SU-DHL-6 (cell line): ENCODE measurements around the gene EFNB2.

Source experiments
- H2AFZ ChIP-seq: fragments of 200-600 bp; sonication (generic); 2 replicates; pipeline ENCODE4 v1.6.1; 2014; ENCODE audit warnings: low read depth, mild to moderate bottlenecking, moderate library complexity, mixed read lengths, antibody characterized with exemption, low read length; ENCODE audit not compliant: severe bottlenecking
- H3F3A ChIP-seq: fragments of 200-600 bp; shearing (Covaris generic); 2 replicates; pipeline ENCODE4 v1.6.0; 2016; ENCODE audit warnings: antibody characterized with exemption, mild to moderate bottlenecking; ENCODE audit not compliant: insufficient read depth
- H3K27ac ChIP-seq: fragments of 200-600 bp; sonication (generic); 2 replicates; pipeline ENCODE4 v1.5.1; 2016; ENCODE audit warnings: low read depth, mild to moderate bottlenecking, low read length, moderate library complexity, mixed read lengths
- H3K27me3 ChIP-seq: fragments of 200-600 bp; sonication (generic), shearing (Covaris generic); 2 replicates; pipeline ENCODE4 v1.6.0; 2014; ENCODE audit warnings: mild to moderate bottlenecking, low read length
- H3K36me3 ChIP-seq: fragments of 200-600 bp; sonication (generic); 2 replicates; pipeline ENCODE4 v1.6.1; 2014; ENCODE audit warnings: mild to moderate bottlenecking, low read length, mixed read lengths
- H3K4me2 ChIP-seq: fragments of 300-600, 200-600 bp; shearing (Covaris generic), sonication (generic); 2 replicates; pipeline ENCODE4 v1.6.0; 2014; ENCODE audit warnings: low read length, low read depth, mild to moderate bottlenecking; ENCODE audit not compliant: poor library complexity, severe bottlenecking
- H3K4me3 ChIP-seq: fragments of 200-600 bp; sonication (generic); 2 replicates; pipeline ENCODE4 v1.5.1; 2014; ENCODE audit warnings: antibody characterized with exemption, low read length, mild to moderate bottlenecking, mixed read lengths; ENCODE audit not compliant: insufficient read depth, poor library complexity, severe bottlenecking
- H3K79me2 ChIP-seq: fragments of 200-600 bp; sonication (generic); 2 replicates; pipeline ENCODE4 v1.6.1; 2014; ENCODE audit warnings: mild to moderate bottlenecking, low read length, moderate library complexity; ENCODE audit not compliant: insufficient read depth
- H3K9ac ChIP-seq: fragments of 200-600 bp; sonication (generic); 2 replicates; pipeline ENCODE4 v1.7.0; 2014; ENCODE audit warnings: mild to moderate bottlenecking, low read length
- H3K9me2 ChIP-seq: fragments of 200-600 bp; sonication (generic); replicated peaks from 2 replicates; pipeline ENCODE4 v1.6.1; 2014; ENCODE audit warnings: low read length; ENCODE audit not compliant: insufficient read depth
- H3K9me3 ChIP-seq: fragments of 200-600 bp; sonication (generic); 2 replicates; pipeline ENCODE4 v1.6.1; 2014; ENCODE audit warnings: low read length, mixed read lengths; ENCODE audit not compliant: insufficient read depth
- H4K20me1 ChIP-seq: fragments of 200-600 bp; sonication (generic); 2 replicates; pipeline ENCODE4 v1.6.1; 2014; ENCODE audit warnings: low read depth, mild to moderate bottlenecking, antibody characterized with exemption, low read length, moderate library complexity, mixed read lengths
- EZH2phosphoT487 ChIP-seq: fragments of 200-600 bp; sonication (generic), shearing (Covaris generic); conservative IDR thresholded peaks from 2 replicates; pipeline ENCODE4 v1.6.1; 2018; ENCODE audit warnings: mild to moderate bottlenecking, antibody characterized with exemption, low read length, moderate library complexity, mixed read lengths
- TF ChIP-seq, protein P1 (sequence below): fragments of 200-600 bp; sonication (generic); IDR thresholded peaks from one replicate; pipeline ENCODE4 v1.5.1; 2017; ENCODE audit warnings: antibody characterized with exemption, mild to moderate bottlenecking, low read length, moderate library complexity; ENCODE audit not compliant: insufficient read depth, poor library complexity, severe bottlenecking

The EFNB2 gene

DNA sequence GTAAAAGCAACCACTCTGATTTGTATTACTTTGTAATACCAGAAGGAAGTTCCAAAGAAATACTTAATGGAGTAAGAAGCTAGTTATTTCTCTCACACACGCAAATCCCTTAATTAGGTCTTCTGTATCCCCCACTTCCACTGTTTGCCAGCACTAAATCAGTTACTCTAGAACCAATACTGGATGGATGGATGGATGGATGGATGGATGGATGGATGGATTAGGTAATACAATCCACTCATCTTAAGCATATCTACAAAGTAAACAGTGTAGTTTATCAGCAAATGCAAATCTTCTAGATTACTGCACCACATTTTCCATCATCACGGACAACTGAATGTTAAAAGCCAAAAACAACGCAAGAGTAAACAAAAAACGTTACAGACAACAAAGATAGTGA lies 5.2 kb upstream of the EFNB2 start:
- no peaks in the 10 kb centered on the region for H3K9me2 ChIP-seq
- peaks cover 59% of the 10 kb centered on the region for H4K20me1 ChIP-seq
- no peaks in the 10 kb centered on the region for H3K27me3 ChIP-seq
- H3K9ac ChIP-seq = no peak overlapping the region
- peaks cover 12% of the 10 kb centered on the region for H3K79me2 ChIP-seq
- H3K36me3 ChIP-seq = peaks cover 46% of the 10 kb centered on the region
- TF ChIP-seq EZH2phosphoT487 = no peak
- TF ChIP-seq, protein P1, sequence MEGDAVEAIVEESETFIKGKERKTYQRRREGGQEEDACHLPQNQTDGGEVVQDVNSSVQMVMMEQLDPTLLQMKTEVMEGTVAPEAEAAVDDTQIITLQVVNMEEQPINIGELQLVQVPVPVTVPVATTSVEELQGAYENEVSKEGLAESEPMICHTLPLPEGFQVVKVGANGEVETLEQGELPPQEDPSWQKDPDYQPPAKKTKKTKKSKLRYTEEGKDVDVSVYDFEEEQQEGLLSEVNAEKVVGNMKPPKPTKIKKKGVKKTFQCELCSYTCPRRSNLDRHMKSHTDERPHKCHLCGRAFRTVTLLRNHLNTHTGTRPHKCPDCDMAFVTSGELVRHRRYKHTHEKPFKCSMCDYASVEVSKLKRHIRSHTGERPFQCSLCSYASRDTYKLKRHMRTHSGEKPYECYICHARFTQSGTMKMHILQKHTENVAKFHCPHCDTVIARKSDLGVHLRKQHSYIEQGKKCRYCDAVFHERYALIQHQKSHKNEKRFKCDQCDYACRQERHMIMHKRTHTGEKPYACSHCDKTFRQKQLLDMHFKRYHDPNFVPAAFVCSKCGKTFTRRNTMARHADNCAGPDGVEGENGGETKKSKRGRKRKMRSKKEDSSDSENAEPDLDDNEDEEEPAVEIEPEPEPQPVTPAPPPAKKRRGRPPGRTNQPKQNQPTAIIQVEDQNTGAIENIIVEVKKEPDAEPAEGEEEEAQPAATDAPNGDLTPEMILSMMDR = no peak
- no peak overlapping the region for H3K4me3 ChIP-seq
- no peak overlapping the region for H3K27ac ChIP-seq
- no peaks in the 10 kb centered on the region for H3K9me3 ChIP-seq
- H2AFZ ChIP-seq = no peak overlapping the region
- H3F3A ChIP-seq = peaks cover 77% of the 10 kb centered on the region
- H3K4me2 ChIP-seq = no peak overlapping the region

GRCh38 chr13:106537521-106537920 lies 2.1 kb upstream of the EFNB2 start:
- TF ChIP-seq, protein P1 = no peak
- no peak for TF ChIP-seq EZH2phosphoT487
- peaks cover 56% of the 10 kb centered on the region for H3F3A ChIP-seq
- H3K79me2 ChIP-seq = no peaks in the 10 kb centered on the region
- H3K36me3 ChIP-seq = peaks cover 17% of the 10 kb centered on the region; the same call in 1 of the 2 replicates
- H3K4me3 ChIP-seq = no peak overlapping the region
- peaks cover 29% of the 10 kb centered on the region for H4K20me1 ChIP-seq
- H3K27ac ChIP-seq = no peak overlapping the region
- no peaks in the 10 kb centered on the region for H3K9me2 ChIP-seq
- H3K9ac ChIP-seq = no peak overlapping the region
- H2AFZ ChIP-seq = no peak overlapping the region
- no peaks in the 10 kb centered on the region for H3K27me3 ChIP-seq
- no peaks in the 10 kb centered on the region for H3K9me3 ChIP-seq
- no peak overlapping the region for H3K4me2 ChIP-seq

GRCh38 chr13:106536244-106537034 lies 977 bp upstream of the EFNB2 start:
- Histone ChIP-seq H3K9me3 (no peaks in the 10 kb centered on the region), H3K4me3 (peak overlapping the region; percentile 41), H3K9me2 (no peaks in the 10 kb centered on the region), H3F3A (peaks cover 45% of the 10 kb centered on the region), H3K27me3 (no peaks in the 10 kb centered on the region), H3K79me2 (no peaks in the 10 kb centered on the region), H2AFZ (peak overlapping the region; percentile 37), H4K20me1 (peaks cover 19% of the 10 kb centered on the region), H3K4me2 (peak overlapping the region; percentile 65), H3K9ac (peak overlapping the region; percentile 50), H3K36me3 (peaks cover 7% of the 10 kb centered on the region; the same call in 1 of the 2 replicates), H3K27ac (peak overlapping the region; percentile 60; the same call in 1 of the 2 replicates)
- TF ChIP-seq EZH2phosphoT487 = no peak
- TF ChIP-seq, protein P1 = peak; percentile 85
